ENCODE measurements around the gene GATA2.

GATA2 gene

DNA sequence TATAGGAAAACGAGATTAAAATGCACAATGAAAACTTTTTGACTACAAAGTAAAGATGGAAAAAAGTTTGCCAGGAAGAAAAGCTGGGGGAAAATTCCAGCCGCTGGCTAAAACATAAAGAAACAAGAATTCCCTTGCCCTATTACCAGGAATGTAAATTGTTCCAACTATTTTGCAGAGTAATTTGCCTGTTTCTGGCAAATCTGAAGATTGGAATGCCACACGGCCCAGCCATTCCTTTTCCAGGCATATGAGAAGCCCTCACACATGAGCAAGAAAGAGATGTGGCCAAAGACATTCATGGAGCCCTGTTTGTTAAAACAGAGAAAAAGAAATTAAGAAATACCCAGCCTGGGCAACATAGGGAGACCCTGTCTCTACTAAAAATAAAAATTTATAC, 8.4 kb upstream of the GATA2 start:
- DNase-seq, result no peak

DNA sequence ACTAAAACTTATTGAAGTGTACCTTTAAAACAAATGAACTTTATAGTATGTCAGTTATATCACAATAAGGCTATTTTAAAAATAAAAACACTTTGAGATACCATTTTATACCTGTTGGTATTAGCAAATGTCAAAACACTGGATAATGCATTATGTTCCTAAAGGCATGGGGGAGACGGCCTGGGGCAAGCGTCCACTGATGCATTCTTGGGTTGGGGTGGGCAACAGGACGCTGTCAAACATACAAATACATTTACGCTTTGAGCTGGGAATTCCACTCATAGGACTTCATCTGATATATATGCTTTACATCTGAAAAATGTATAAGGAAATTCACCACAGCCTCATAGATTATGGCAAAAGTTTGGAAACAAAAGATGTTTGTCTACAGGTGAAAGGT, 7.6 kb upstream of the GATA2 start:
- DNase-seq, result no peak

DNA sequence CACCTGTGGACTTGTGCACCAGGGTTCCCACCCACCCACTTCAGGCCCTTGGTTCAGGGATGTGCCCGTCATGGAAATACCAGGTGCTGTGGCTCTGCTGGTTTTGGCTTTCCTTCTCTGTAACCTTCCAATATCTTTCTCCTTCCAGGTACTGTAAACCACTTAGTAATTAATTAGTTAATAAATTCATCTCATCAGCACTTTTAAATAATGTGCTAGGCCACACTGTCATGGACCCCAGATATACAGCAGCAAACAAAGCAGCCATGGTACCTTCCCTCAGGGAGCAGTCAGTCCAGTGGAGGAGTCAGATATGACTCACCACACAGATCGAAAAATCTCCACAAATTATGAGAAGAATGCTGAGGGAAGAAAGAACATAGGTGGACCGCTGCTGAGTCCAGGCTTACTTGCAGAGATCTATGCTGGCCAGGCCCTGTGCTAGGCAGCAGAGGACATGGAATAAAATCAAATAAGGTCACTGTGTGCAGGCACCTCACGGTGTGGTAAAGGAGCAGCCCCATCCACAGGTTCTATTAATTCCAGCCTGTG, 6.8 kb upstream of the GATA2 start:
- no peak for DNase-seq

DNA sequence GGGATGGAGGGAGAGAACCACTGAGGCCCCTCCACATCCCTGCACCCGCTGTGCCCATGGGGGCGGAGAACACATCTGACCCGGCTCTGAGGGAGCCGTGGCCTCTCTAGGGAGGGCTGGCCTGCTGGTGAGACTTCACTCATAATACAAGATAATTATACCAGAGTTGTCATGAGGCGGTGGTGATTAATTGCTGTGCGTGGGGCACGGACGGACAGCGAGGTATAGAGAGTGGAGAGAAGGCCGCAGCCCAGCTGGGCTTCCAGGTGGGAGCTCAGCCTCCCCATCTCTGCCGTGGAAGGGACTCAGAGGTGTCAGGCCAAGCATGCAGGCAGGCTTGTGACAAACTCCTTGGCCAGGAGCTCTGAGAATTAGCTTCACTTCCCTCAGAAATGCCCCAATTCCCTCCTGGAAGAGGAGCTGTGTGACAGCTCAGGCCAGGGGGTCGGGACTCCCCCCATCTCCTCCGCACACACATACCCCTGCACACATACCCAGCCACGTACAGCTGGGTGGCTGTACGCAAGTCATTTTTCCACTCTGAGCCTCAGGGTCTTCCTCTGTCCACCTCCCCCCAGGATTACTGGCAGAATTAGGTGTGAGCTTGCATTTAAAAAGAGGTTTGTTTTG, 6.0 kb upstream of the GATA2 start:
- DNase-seq, result no peak

DNA sequence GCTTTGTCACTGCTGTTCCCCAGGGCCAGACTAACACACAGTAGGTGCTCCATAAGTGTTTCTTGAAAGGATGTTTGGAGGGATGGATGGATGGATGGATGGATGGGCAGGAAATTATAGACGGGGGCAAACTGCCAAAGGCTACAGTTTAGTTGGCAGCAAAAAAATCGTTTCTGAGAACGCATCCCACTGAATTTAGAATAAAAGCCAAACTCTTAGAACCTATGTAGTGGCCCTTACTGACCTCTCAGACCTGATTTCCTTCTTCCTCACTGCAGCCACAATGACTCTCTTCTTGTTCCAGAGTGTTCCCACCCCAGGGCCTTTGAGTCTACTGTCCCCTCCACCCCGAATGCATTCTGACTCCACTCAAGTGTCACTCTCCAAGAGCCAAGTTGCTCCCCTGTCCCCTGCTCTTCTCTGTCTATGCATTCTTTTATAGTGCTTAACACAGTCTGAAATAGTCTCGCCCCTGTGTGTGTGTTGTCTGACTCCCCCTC, 5.2 kb upstream of the GATA2 start:
- no peak for DNase-seq

DNA sequence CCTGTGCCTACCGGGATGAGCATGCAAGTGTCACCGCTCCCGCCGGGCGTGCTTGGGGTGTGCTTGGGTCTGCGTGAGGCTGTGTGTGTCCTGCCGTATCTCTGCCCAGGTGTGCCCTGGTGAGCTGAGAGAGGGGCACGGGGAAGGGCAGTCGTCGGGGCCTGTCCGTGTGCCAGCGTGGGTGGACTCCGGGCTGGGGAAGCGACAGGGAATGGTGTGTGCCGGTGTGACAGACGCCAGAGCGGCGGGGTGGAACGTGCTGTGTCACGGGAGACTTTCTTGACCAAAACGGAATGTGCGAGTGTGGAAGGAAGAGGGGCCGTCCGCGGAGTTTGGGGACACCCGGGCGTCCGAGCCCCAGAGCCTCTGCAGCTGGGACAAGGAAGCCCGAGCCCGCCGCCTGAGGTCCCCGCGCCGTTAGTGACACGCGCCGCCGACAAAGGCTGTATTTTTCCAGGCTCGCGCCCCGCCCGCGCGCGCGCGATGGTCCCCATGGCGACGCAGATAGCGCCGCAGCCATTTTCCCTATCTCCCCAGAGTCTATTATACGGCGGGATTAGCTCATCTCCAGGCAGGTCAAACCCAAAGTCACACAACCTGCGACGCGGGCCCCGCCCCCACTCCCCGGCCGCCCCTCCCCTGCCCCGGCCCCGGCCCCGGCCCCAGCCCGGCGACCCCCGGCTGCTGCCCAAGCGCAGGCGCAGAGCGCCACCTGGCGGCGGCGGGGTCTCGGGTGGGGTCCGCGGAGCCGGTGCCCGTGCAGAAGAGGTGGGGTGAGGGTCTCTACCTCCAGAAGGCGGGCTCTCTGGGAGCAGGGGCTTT, 4.5 kb upstream of the GATA2 start:
- peak; percentile 37 for DNase-seq

DNA sequence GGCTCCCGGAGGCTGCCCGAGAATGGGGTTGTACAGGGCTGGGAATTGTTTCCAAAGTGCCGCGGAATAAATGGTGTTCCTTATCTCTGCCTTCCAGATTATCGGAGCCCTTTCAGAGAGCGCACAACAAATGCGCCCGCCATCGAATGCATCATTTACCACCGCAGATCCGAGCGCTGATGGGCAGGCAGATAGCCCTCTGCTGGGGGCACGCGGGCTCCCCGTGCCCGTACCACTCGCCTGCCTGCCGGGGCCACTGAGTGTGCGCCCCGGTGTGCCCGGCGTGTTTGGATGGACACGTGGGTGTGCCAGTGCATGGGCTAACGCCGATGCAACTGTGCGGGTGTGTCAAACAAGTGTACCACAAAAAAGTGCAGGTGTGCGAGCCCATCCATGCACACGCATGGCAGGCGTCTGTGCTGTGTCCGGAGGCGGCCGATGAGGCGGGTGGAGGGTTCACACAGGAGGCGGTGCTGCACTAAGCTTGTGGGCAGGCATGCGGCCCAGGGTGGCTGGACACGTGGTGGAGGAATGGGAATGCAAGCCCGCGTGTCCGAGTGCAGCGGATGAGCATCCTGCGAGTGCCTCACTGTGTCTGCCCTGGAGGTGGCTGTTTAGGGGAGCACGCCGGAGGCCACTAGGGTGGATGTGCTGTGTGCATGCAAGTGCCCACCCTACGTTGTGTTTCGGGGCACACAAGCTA, 3.8 kb upstream of the GATA2 start:
- no peak for DNase-seq

DNA sequence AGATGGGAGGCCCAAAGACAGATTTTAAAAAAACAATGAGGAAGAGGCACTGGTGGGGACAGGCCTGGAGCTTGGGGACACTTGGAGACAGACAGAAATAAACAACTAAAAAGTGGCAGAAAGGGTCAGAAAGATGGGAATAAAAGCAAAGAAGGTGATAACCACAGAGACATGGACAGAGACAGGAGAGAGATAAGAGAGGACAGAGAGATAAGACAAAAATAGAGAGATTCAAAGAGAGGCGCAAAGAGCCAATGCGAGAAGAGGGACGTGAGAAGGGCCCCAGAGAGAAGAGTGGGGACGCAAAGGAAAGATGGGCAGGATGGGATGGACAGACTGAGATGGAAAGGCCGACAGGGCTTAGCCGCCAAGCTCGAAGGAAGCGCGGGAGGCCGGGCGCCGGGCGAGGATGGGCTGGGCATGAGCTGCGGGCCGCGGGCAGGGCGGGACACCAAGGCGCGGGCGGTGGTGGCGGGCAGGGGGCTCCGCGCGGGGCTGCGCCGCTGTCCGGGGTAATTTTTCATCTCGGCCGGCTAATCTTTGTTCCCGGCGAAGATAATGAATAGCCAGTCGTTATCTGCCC, 3.1 kb upstream of the GATA2 start:
- no peak for DNase-seq

DNA sequence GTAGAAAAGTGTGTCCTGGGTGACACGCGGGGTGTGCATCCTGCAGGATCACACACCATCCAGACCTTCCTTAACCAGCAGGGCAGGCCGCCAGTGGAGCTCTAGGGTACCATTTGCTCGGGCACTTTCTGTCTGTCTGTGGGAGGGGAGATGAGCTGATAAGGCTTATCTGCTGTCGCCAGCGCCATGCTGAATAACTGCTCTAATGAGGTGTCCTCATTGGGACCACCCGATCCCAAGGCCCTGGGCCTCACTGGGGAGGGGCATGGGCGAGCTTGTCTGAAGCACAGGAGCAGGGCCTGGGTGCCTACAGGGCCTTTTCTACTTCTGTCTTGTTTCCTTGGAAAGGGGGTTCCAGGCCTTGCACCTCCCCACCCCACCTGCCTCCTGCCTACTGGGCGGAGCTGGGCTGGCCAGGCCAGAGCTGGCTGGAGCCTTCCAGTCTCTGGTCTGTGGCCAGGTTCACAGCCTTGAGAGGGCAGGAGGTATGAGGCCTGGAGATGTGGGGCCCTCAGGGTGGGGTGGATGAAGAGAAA, 2.5 kb upstream of the GATA2 start:
- DNase-seq, result no peak

DNA sequence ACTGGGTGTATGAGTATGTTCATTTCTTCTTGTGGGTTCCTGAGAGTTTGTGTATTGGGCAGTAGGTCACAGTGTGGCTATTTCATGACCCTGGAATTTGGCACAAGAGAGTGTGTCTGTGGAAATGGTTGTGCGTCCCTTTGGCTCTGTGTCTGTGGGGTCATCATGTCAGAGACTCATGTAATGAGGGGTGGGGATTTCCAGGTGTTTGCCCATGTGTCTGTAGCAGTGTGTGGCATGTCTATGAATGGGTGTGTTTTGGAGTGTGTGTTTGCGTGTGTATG, 1.3 kb upstream of the GATA2 start:
- no peak for DNase-seq

DNA sequence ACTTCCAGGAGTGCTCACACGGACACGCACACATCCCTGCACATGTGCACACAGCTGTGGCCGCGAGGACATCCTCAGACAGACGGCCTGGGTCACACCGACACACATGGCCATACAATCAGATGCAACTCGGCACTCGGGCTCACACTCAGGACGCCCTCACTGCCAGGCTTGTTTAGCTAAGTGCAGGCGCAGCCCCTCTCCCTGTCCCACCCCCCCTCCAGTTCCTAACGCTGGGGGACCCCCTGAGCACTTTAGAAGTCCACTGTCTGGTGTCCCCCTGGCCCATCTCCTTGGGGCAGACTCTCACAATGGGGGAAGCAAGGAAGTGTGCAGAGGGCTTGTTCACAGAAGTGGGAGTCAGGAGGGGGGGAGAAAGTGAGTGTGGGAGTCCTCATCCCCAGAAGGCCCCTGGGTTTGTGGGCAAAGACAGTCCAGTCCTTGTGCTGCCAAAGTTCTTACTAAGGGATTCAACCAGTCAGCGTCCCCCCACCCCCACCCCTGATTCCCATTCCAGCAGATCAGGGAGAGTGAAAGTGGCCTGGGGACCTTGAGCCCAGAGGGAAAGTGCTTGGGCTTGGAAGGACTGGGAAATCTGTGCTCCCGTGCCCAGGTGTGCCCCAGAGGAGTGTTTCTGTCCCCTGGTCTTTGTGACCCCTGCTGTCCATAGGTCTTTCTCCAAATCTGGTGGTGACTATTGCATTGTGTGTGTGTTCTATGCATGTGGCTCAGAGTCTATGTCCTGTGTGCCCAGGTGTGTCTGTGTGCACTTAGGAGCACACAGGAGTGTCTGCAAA, 767 bp upstream of the GATA2 start:
- no peak for DNase-seq

DNA sequence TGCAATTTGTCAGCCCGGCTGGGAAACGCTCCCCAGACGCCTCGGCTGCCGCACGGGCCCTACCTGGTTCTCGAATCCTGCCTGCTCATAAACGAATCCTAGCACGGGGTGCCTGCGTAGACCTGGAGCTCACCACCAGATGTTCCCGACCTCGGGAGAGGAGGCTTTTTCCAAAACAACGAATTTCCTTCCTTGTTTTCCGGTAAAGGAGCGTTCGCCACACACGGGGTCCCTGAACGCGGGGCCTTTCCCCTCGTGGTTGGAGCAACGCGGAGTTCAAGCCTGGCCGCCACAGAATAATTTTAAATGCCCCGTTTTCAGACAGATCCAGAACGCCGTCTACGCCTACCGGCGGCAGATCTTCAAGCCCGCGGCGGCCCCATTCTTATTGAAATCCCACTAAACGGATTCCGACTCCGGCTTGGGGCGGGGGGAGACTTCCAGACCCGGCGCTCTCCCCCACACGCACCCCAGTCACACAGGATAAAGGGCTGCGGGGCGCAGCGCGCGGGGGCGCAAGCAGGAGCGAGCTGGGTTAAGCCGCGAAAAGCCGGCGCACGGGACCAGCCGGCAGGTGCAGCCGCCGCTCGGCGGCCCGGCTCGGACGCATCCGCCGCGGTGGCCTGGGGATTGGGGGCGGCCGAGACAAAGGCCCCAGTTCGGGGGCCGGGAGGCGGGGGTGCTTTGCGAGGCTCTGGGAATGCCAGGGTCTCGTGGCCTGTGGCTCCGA, 895 bp downstream of the GATA2 start:
- no peak for DNase-seq

DNA sequence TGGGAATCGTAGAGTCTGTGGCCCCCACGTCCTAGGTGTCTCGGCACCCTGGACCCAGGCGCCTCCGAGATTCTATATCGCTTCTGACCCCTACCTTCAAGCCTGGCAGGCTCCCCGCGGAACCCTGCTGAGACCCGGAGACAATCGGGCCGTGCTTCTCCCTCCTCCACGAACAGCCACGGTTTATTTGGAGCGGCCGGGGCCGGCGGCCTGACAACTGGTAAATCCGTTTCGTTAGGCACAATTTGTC, 1.4 kb downstream of the GATA2 start:
- DNase-seq, result no peak

DNA sequence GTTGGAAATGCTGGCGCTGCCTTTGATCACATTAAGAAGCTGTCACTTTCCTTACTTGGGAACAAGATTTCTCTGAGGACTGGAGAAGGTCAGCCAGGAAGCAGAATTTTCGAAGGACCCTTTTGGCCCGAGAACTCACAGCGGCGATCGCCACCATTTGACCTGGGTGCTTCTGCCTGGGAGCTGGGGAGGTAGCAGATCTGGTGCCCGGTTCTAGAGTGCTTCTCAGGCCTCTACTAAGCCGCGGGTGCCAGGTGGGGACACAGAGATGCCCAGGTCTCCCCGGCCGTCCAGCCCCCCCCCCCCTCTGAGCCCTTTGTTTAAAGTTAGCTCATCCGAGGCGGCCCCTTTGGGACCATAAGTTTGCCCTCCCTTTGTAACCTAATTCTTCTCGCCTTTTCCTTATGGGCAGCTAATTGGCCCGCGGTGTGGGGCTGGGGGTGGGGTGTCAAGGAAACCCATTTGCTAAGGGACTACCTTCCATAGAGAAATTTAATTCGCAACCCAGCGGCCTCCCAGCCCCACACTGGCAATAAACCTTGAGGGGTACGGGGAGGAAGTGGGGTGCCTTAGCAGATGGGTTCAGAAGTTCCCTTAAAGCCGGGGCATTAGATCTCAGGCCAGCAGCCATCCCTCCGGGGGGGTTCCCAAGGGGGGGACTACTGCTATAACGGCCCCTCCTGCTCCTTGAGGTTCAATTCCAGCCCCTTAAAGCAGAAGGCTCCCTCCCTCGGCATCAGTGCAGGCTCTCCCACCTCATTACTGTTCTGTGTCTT, 1.9 kb downstream of the GATA2 start:
- no peak for DNase-seq

DNA sequence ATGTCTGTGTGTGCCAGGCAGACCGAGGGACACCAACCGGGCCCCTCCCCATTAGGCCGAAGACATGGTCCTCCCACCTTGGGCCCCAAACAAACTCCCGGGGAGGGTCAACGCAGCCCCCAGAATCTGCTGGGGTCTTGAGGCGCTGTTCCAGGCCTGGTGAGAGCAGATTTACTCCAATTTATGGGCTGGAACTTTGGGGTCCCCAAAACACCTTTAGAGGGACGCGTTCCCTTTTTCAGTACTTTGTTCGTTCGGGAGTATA, 2.4 kb downstream of the GATA2 start:
- DNase-seq, result no peak

DNA sequence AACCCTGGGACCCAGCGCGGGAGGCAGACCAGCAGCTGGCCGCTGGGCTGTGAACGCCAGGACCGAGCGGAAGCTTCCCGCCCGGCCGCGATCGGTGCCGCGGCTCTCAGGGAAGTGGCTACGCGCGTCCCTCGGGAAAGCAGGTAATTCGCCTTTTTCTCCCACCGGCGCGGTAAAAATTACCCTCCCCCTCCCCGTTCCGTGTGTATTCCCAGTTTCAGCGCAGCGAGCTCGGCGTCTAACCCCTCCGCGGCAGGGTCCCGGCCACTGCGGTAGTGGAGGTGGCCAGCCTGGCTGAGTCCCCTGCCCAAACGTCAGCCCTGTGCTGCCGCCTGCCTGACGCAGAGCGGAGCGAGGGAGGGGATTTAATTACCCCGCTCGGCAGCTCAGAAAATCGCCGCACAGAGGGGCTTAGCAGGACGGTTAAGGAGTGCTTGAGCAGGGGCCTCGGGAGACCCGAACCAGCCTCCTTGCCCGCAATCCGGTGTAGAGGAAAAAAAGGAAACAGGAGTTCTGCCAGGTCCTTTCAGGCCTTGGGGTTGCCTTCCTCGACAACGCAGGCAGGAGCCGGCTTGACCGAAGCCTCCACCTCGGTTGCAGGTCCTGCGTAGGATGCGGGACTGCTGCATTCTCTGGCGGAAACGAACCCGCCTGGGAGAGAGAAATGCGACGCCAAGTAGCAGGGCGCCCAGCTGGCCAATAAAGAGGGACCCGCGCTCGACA, 2.9 kb downstream of the GATA2 start:
- DNase-seq, result no peak

DNA sequence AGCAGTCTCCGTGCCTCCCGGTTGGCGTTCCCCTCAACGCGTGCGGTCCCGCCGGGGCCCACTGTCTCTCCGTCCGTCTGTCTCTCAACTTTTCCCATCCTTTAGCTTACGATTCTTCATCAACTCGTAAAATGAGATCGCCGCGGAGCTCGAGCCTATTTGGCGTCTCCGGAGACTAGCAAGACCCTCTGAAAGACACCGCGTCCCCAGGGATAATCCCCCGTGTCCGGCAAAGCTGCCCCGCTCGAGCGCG, 3.4 kb downstream of the GATA2 start:
- no peak for DNase-seq

DNA sequence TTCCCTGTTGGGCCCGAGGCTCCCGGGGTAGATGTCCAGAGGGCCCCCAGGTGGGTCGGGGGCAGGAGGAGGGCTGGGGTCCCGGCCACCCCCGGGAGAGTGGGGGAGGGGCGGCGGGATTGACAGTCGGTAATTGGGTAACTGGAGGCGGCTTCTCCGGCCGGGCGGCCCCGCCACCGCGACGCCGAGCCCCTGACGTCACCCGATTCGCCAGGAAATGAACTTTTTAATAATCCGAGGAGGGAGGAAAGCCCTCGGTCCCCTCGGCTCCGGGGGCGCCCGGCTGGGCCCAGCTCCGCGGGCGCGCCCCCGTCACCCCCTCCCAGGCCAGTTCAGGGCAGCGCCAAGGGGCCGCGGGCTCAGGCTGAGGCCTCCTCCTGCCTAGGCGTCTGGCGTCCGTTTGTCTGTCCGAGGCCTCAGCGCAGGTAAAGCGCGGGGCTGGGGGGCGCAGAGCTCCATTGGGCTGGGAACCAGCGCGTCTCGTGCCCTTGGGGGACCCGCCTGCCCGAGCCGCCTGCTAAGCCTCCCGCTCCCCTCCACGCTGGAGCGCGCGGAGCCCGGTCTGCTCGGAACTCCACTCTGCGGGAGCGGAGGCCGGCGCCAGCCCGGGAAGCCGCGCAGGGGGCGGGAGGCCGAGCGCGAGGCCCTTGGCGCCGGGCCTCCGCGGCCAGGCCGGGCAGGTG, 3.9 kb downstream of the GATA2 start:
- DNase-seq, result no peak

DNA sequence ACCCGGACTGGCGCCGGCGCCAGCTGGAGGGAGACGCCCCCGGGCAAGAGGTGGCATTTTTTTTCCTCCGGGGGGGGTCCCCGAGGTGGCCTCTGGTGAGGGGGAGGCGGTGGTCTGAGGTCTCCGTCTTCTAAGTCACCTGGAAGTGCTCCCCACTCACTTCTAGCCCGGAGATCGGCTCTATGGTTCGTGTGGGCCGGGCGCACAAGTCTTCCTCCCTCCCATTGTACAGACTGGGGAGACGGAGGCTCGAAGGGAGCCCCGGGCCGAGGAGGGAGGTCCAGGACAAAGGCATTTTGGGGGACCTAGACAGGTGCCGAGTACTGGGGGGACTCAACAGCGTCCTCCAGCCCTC, 4.4 kb downstream of the GATA2 start:
- DNase-seq, result no peak

DNA sequence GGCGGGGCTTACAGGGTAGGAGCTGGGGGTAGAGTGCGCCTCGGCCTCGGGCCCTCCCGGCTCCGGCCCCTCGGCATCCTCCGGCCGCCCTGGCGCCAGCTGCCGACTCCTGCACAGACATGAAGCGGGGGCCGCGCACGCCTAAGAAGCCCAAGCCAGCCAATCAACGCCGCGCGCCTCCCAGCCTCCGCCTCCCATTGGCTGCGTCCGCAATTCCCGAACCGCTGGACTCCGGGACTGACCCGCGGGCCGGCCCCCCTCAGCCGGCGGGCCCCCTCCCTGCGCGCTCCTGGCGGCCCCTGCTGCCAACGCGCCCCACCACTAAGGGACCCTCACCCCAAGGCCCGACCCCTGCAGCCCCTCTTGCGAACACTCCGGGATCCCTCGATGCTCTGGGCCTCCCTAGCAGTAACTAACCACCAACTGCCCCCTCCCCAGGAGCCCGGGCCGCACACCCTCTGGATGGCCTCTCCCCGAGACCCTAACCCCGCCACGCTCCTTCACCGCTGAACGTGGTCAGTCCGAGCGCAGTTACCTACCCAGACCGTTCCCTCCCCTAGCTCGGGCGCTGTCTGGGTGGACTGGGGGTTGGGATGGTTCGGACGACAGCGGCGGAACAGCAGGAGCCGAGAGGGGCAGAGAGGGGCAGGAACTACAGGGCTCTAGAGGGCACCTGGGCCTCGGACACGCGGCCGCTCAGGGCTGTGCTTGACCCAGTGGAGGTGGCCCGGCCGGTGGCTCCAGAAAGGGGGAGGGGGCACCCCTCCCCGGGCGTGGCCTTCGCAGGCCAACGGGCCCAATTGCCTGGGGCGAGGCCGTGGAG, 5.0 kb downstream of the GATA2 start:
- peak; percentile 44 for DNase-seq
